IMR-90 (cell line): ENCODE results near the gene THSD1.
A peak's percentile ranks its signal among the peaks of the same experiment; 100 is the strongest.

Source experiments
- CEBPB ChIP-seq: IDR thresholded peaks from 2 replicates; pipeline ENCODE4 v1.6.1; 2012; ENCODE audit warnings: low read depth, low read length, improper control_type of control experiment
- CTCF ChIP-seq: conservative IDR thresholded peaks from 2 replicates; pipeline ENCODE4 v1.5.1; 2012; ENCODE audit warnings: mild to moderate bottlenecking, low read depth, low read length, improper control_type of control experiment
- ELK1 ChIP-seq: fragments of 150-350 bp; IDR thresholded peaks from 2 replicates; pipeline ENCODE4 v1.6.1; 2016; ENCODE audit warnings: low read depth, mild to moderate bottlenecking, low read length, moderate library complexity, borderline replicate concordance
- MAFK ChIP-seq: IDR thresholded peaks from 2 replicates; pipeline ENCODE4 v1.6.1; 2012; ENCODE audit warnings: low read depth, low read length, improper control_type of control experiment
- POLR2A ChIP-seq: IDR thresholded peaks from 2 replicates; pipeline ENCODE4 v1.6.1; 2012; ENCODE audit warnings: mild to moderate bottlenecking, low read depth, low read length
- SMC3 ChIP-seq: fragments of 150-350 bp; IDR thresholded peaks from 2 replicates; pipeline ENCODE4 v1.6.1; 2016; ENCODE audit warnings: low read depth, mild to moderate bottlenecking, antibody characterized with exemption, low read length, moderate library complexity

GRCh38 chr13:52353193-52353592 lies 52.8 kb downstream of the THSD1 start:
- TF ChIP-seq CTCF (no peak), ELK1 (no peak), POLR2A (no peak), MAFK (no peak), SMC3 (no peak), CEBPB (peak; percentile 86)
